CD4-positive, alpha-beta T cell (primary cell): ENCODE measurements around the gene CTRB1. TPM values are rescaled to one million over a fixed set of nuclear protein-coding genes. Genes with fewer than 3 reads are reported as not detected.
A peak's percentile ranks its signal among the peaks of the same experiment; 100 is the strongest.

Experiments
- ATAC-seq: fragments of 200-7000 bp; cut with Tn5 transposase; one replicate; pipeline ENCODE4 v1.10.0; 2022; ENCODE audit warnings: mild to moderate bottlenecking; ENCODE audit not compliant: poor library complexity
- CTCF ChIA-PET: fragments of 350-600 bp; sonication (Branson Sonifier 250); formaldehyde crosslinking; loops from one replicate; lab custom pipeline; 2021; ENCODE audit warnings: antibody characterized with exemption, inconsistent platforms; lab: Charles Lee
- POLR2A ChIA-PET: fragments of 350-600 bp; sonication (Branson Sonifier 250); formaldehyde crosslinking; loops from one replicate; lab custom pipeline; 2021; ENCODE audit warnings: antibody characterized with exemption, inconsistent platforms; lab: Charles Lee
- DNase-seq, 14 experiments: peaks; one replicate each; pipeline ENCODE4 v3.0.0-alpha.2; 2013 to 2020; ENCODE audit warnings: mixed read lengths in 2 of 14
- H3K27ac ChIP-seq, 2 donors: one replicate each; pipeline versions ENCODE4 v1.5.1 to v1.7.0; 2013; ENCODE audit warnings: low read length in 2 of 2, low read depth in 1 of 2, mild to moderate bottlenecking in 1 of 2
- H3K27me3 ChIP-seq, 2 experiments: 1 replicate in 1 of 2; 2 replicates in 1 of 2; pipeline versions ENCODE4 v1.6.1 to v1.7.0; 2013; ENCODE audit warnings: low read length in 2 of 2, control low read depth in 1 of 2, mild to moderate bottlenecking in 1 of 2, moderate library complexity in 1 of 2; ENCODE audit not compliant: insufficient read depth in 2 of 2, control insufficient read depth in 1 of 2
- H3K36me3 ChIP-seq: one replicate; pipeline ENCODE4 v1.6.1; 2013; ENCODE audit warnings: low read length, control low read depth; ENCODE audit not compliant: insufficient read depth
- H3K4me1 ChIP-seq: one replicate; pipeline ENCODE4 v1.6.1; 2013; ENCODE audit warnings: low read length, control low read depth; ENCODE audit not compliant: insufficient read depth
- H3K4me3 ChIP-seq: one replicate; pipeline ENCODE4 v1.5.1; 2013; ENCODE audit warnings: mild to moderate bottlenecking, low read length, moderate library complexity
- H3K9me3 ChIP-seq, 2 experiments: 1 replicate in 1 of 2; 2 replicates in 1 of 2; pipeline versions ENCODE4 v1.6.1 to v1.7.0; 2013; ENCODE audit warnings: low read length in 2 of 2, mild to moderate bottlenecking in 2 of 2, control low read depth in 1 of 2, moderate library complexity in 1 of 2; ENCODE audit not compliant: control insufficient read depth in 1 of 2, insufficient read depth in 1 of 2
- H3K27ac Mint-ChIP-seq: one replicate; pipeline ENCODE4 v1.8.0; 2020; ENCODE audit warnings: mixed read lengths
- H3K27me3 Mint-ChIP-seq: one replicate; pipeline ENCODE4 v1.8.0; 2021; ENCODE audit warnings: mixed read lengths
- H3K36me3 Mint-ChIP-seq: one replicate; pipeline ENCODE4 v1.8.0; 2021; ENCODE audit warnings: low read depth, mixed read lengths
- H3K4me1 Mint-ChIP-seq: one replicate; pipeline ENCODE4 v1.8.0; 2021; ENCODE audit warnings: low read depth, mixed read lengths
- H3K4me3 Mint-ChIP-seq: one replicate; pipeline ENCODE4 v1.8.0; 2020; ENCODE audit warnings: mild to moderate bottlenecking, mixed read lengths
- H3K9me3 Mint-ChIP-seq: one replicate; pipeline ENCODE4 v1.8.0; 2020; ENCODE audit warnings: mixed read lengths
- CTCF ChIP-seq: fragments of 200-600 bp; IDR thresholded peaks from one replicate; pipeline ENCODE4 v1.8.0; 2022; ENCODE audit warnings: antibody characterized with exemption, mild to moderate bottlenecking
- intact Hi-C, 2 experiments: fragments of 100-400 bp; cut with DNase I in 1 of 2; cut with micrococcal nuclease in 1 of 2; formaldehyde crosslinking; loops; one replicate each; pipeline versions ENCODE4 v1.15.1 to v1.9.0; 2023 to 2025; cut with DNase I, micrococcal nuclease
- total RNA-seq, 174 experiments: library from RNA in 2 of 174; stranded (reverse) in 2 of 174; gene quantifications; one replicate each; pipeline ENCODE4 v1.2.3 and lab custom pipeline; 2021 to 2026

The CTRB1 gene
- total RNA-seq, 2 experiments from 2014 or later: not detected

- H3K9me3 Mint-ChIP-seq: no peaks in the 10 kb centered on the region
- CTCF ChIA-PET: no interaction called here
- peak within 1 kb of the TSS; percentile 82 for H3K4me3 Mint-ChIP-seq
- TF ChIP-seq CTCF: no peak
- H3K27me3 Mint-ChIP-seq: peaks cover 40% of the 10 kb centered on the region
- no peak within 1 kb of the TSS for H3K27ac ChIP-seq
- POLR2A ChIA-PET: no interaction called here
- DNase-seq (peak in 4 of 14 experiments; percentile 9 to 34 (median 23)), ATAC-seq (peak; percentile 34)
- peaks cover 5% of the 10 kb centered on the region for H3K4me1 Mint-ChIP-seq
- H3K4me1 ChIP-seq: peaks cover 13% of the 10 kb centered on the region
- peak within 1 kb of the TSS; percentile 10 for H3K4me3 ChIP-seq
- no peak within 1 kb of the TSS for H3K27ac Mint-ChIP-seq
- H3K27me3 ChIP-seq: peaks cover 44 to 59% of the 10 kb centered on the region in 2 experiments
- no peaks in the 10 kb centered on the region for H3K36me3 ChIP-seq
- intact Hi-C loops: no loop called here
- peaks cover 0 to 27% of the 10 kb centered on the region in 2 experiments for H3K9me3 ChIP-seq
- H3K36me3 Mint-ChIP-seq: no peaks in the 10 kb centered on the region
These were observed 32.7 kb downstream of the CTRB1 start, which contains the start of gene BCAR1 for GRCh38 chr16:75251280-75252048. Gene BCAR1 (minus strand): TSS chr16:75251624. CDS start chr16:75251482, 142 bp downstream.

GRCh38 chr16:75252049-75252864 lies 33.5 kb downstream of the CTRB1 start:
- Histone ChIP-seq H3K27me3 (peaks cover 50 to 60% of the 10 kb centered on the region in 2 experiments), H3K4me3 (peak overlapping the region; percentile 2), H3K27ac (no peak overlapping the region), H3K4me1 (peaks cover 13% of the 10 kb centered on the region), H3K36me3 (no peaks in the 10 kb centered on the region), H3K9me3 (peaks cover 0 to 27% of the 10 kb centered on the region in 2 experiments)
- intact Hi-C loops: no loop called here
- peaks cover 40% of the 10 kb centered on the region for H3K27me3 Mint-ChIP-seq
- no peaks in the 10 kb centered on the region for H3K36me3 Mint-ChIP-seq
- ChIA-PET POLR2A (no interaction called here), CTCF (no interaction called here)
- no peaks in the 10 kb centered on the region for H3K9me3 Mint-ChIP-seq
- peaks cover 5% of the 10 kb centered on the region for H3K4me1 Mint-ChIP-seq
- H3K4me3 Mint-ChIP-seq: peak overlapping the region; percentile 82
- H3K27ac Mint-ChIP-seq: no peak overlapping the region
- no peak for ATAC-seq
- no peak for TF ChIP-seq CTCF
- DNase-seq: no peak

- Mint-ChIP-seq H3K4me1 (peaks cover 5% of the 10 kb centered on the region), H3K4me3 (peak overlapping the region; percentile 30), H3K36me3 (no peaks in the 10 kb centered on the region), H3K9me3 (no peaks in the 10 kb centered on the region), H3K27ac (no peak overlapping the region), H3K27me3 (peaks cover 47% of the 10 kb centered on the region)
- intact Hi-C loops: no loop called here
- POLR2A ChIA-PET: no interaction called here
- no peak for ATAC-seq
- no peak overlapping the region for H3K27ac ChIP-seq
- no peak for TF ChIP-seq CTCF
- CTCF ChIA-PET: no interaction called here
- peaks cover 13% of the 10 kb centered on the region for H3K4me1 ChIP-seq
- H3K4me3 ChIP-seq: no peak overlapping the region
- DNase-seq: no peak
- peaks cover 55 to 63% of the 10 kb centered on the region in 2 experiments for H3K27me3 ChIP-seq
- H3K9me3 ChIP-seq: peaks cover 0 to 27% of the 10 kb centered on the region in 2 experiments
- no peaks in the 10 kb centered on the region for H3K36me3 ChIP-seq
These were observed 34.4 kb downstream of the CTRB1 start for GRCh38 chr16:75252946-75253911.
